Dendritic cell treated with granulocyte-macrophage colony-stimulating factor and Interleukin-4, amounts not matched to agents 40 ng/mL and 50 ng/mL, for 4 days (primary cell): ENCODE results near the gene PCSK5.
"Not testable (repeated sequence)": the region's sequence is repeated elsewhere in the genome, so short reads cannot be mapped to it uniquely, and the experiment has no call there.

Experiments
- H3K27ac Mint-ChIP-seq: one replicate; pipeline ENCODE4 v1.8.0; 2022; ENCODE audit warnings: mild to moderate bottlenecking, mixed read lengths
- H3K27me3 Mint-ChIP-seq: one replicate; pipeline ENCODE4 v1.8.0; 2022; ENCODE audit warnings: mild to moderate bottlenecking, mixed read lengths
- H3K36me3 Mint-ChIP-seq: one replicate; pipeline ENCODE4 v1.8.0; 2022; ENCODE audit warnings: low read depth, mixed read lengths
- H3K4me1 Mint-ChIP-seq: one replicate; pipeline ENCODE4 v1.8.0; 2022; ENCODE audit warnings: low read depth, mixed read lengths
- H3K4me3 Mint-ChIP-seq: one replicate; pipeline ENCODE4 v1.8.0; 2022; ENCODE audit warnings: mild to moderate bottlenecking, moderate library complexity, mixed read lengths
- H3K9me3 Mint-ChIP-seq: one replicate; pipeline ENCODE4 v1.8.0; 2022; ENCODE audit warnings: mixed read lengths
- intact Hi-C: fragments of 100-400 bp; cut with micrococcal nuclease; formaldehyde crosslinking; loops from one replicate; pipeline ENCODE4 v1.15.0; 2022

Gene PCSK5

DNA sequence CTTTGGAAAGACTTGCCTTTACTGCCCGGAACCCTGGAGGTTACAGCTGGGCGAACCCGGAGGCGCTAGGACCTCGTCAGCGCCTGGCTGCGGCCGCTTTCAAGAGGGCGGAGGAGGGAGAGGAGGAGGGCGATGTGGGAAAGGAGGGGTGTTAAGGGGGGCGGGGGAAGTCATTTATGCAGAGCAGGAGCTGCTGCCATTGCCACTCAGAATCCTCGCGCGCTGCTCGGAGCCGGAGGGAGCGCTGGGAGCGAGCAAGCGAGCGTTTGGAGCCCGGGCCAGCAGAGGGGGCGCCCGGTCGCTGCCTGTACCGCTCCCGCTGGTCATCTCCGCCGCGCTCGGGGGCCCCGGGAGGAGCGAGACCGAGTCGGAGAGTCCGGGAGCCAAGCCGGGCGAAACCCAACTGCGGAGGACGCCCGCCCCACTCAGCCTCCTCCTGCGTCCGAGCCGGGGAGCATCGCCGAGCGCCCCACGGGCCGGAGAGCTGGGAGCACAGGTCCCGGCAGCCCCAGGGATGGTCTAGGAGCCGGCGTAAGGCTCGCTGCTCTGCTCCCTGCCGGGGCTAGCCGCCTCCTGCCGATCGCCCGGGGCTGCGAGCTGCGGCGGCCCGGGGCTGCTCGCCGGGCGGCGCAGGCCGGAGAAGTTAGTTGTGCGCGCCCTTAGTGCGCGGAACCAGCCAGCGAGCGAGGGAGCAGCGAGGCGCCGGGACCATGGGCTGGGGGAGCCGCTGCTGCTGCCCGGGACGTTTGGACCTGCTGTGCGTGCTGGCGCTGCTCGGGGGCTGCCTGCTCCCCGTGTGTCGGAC lies at the start of gene PCSK5:
PCSK5 (plus strand) TSS at position 202 of the 805 bp plus-strand sequence; CDS start at position 711, 509 bp downstream.
- H3K4me1 Mint-ChIP-seq = peaks cover 42% of the 10 kb centered on the region
- peaks cover 23% of the 10 kb centered on the region for H3K36me3 Mint-ChIP-seq
- intact Hi-C loops = no loop called here
- no peaks in the 10 kb centered on the region for H3K9me3 Mint-ChIP-seq
- H3K4me3 Mint-ChIP-seq = peak within 1 kb of the TSS; percentile 93
- H3K27me3 Mint-ChIP-seq = peaks cover 13% of the 10 kb centered on the region
- peak within 1 kb of the TSS; percentile 87 for H3K27ac Mint-ChIP-seq

- Mint-ChIP-seq H3K9me3 (no peaks in the 10 kb centered on the region), H3K4me1 (no peaks in the 10 kb centered on the region), H3K27me3 (no peaks in the 10 kb centered on the region), H3K27ac (no peak overlapping the region), H3K4me3 (no peak overlapping the region), H3K36me3 (no peaks in the 10 kb centered on the region)
- intact Hi-C loops = no loop called here
These were observed 46.2 kb upstream of the PCSK5 start for GRCh38 chr9:75844321-75844720.

- Mint-ChIP-seq H3K4me3 (no peak overlapping the region), H3K4me1 (no peaks in the 10 kb centered on the region), H3K36me3 (no peaks in the 10 kb centered on the region), H3K27ac (no peak overlapping the region), H3K9me3 (no peaks in the 10 kb centered on the region), H3K27me3 (no peaks in the 10 kb centered on the region)
- intact Hi-C loops = no loop called here
These were observed 44.7 kb upstream of the PCSK5 start for GRCh38 chr9:75845806-75846205.

- intact Hi-C loops = no loop called here
- no peaks in the 10 kb centered on the region for H3K27me3 Mint-ChIP-seq
- H3K9me3 Mint-ChIP-seq = no peaks in the 10 kb centered on the region
- no peak overlapping the region for H3K27ac Mint-ChIP-seq
- H3K4me1 Mint-ChIP-seq = no peaks in the 10 kb centered on the region
- H3K36me3 Mint-ChIP-seq = no peaks in the 10 kb centered on the region
- no peak overlapping the region for H3K4me3 Mint-ChIP-seq
These were observed 43.4 kb upstream of the PCSK5 start for GRCh38 chr9:75847085-75847484.

- intact Hi-C loops = loop anchor here (10.0 kb wide), 1 partner anchor 516 kb away; no protein-coding TSS in a partner anchor
- no peaks in the 10 kb centered on the region for H3K9me3 Mint-ChIP-seq
- H3K4me3 Mint-ChIP-seq = no peak overlapping the region
- H3K27me3 Mint-ChIP-seq = no peaks in the 10 kb centered on the region
- H3K36me3 Mint-ChIP-seq = no peaks in the 10 kb centered on the region
- H3K4me1 Mint-ChIP-seq = no peaks in the 10 kb centered on the region
- H3K27ac Mint-ChIP-seq = no peak overlapping the region
These were observed 39.8 kb upstream of the PCSK5 start for GRCh38 chr9:75850459-75851200.

DNA sequence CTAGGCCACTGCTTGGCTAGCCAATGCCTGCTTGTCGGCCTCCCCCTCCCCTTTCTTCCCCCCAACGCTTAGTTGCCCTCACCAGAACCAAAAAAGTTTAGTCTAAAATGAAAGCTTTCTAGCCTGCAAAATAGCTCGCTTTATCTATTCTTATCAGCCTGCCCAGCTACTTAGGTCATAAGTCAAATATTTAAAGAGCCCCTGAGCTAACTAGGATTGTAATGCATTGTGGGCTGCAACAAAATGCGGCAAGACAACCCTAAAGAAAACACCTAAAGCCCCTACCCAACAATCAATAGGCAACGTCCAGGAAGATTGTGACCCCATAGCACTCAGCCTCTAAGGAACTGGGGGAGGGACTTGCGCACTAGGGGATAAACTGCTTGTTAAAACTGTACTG lies 38.6 kb upstream of the PCSK5 start:
- Mint-ChIP-seq H3K36me3 (no peaks in the 10 kb centered on the region), H3K27me3 (no peaks in the 10 kb centered on the region), H3K9me3 (no peaks in the 10 kb centered on the region), H3K4me1 (no peaks in the 10 kb centered on the region), H3K4me3 (no peak overlapping the region), H3K27ac (no peak overlapping the region)
- intact Hi-C loops = loop anchor here (10.0 kb wide), 1 partner anchor 517 kb away; no protein-coding TSS in a partner anchor

DNA sequence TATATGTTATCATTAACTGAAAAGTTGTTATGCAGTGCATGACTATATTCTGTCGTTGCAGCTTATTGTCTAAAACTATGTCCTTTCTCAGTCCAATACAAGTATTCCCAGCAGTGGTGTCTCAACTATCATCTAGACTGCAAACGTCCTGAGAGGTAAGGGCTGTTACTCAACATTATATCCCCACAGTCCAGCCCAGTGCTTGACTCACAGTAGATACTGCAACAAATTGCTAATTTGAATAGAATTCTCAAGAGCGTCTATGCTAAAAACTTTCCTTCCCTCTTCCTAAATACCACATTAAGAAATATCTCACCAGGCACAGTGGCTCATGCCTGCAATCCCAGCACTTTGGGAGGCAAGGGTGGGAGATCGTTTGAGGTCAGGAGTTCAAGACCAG lies 37.7 kb upstream of the PCSK5 start:
- H3K27ac Mint-ChIP-seq = no peak overlapping the region
- H3K9me3 Mint-ChIP-seq = no peaks in the 10 kb centered on the region
- no peak overlapping the region for H3K4me3 Mint-ChIP-seq
- no peaks in the 10 kb centered on the region for H3K27me3 Mint-ChIP-seq
- intact Hi-C loops = loop anchor here (10.0 kb wide), 1 partner anchor 518 kb away; no protein-coding TSS in a partner anchor
- no peaks in the 10 kb centered on the region for H3K36me3 Mint-ChIP-seq
- no peaks in the 10 kb centered on the region for H3K4me1 Mint-ChIP-seq

DNA sequence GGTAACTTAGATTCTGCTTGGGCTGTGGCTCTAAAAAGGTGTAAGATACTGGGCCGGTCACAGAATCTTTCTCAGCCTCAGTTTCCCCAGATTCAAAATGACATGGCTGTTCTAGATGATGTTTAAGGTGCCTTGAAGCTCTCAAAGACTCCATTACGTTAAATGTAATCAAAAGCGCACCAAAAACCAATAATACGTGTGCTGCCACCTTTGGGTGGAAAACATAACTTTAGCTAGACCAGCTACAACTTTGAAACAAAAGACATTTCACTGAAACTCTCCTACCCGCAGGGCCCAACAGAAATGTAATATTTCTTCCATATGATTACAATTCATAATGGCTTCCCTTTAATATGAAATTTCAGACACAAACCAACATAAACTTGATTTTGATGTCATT lies 35.0 kb upstream of the PCSK5 start:
- Mint-ChIP-seq H3K9me3 (no peaks in the 10 kb centered on the region), H3K4me3 (no peak overlapping the region), H3K36me3 (no peaks in the 10 kb centered on the region), H3K27ac (no peak overlapping the region), H3K27me3 (no peaks in the 10 kb centered on the region), H3K4me1 (no peaks in the 10 kb centered on the region)
- intact Hi-C loops = loop anchor here (10.0 kb wide), 1 partner anchor 521 kb away; no protein-coding TSS in a partner anchor

- no peak overlapping the region for H3K4me3 Mint-ChIP-seq
- H3K4me1 Mint-ChIP-seq = no peaks in the 10 kb centered on the region
- intact Hi-C loops = loop anchor here (10.0 kb wide), 1 partner anchor 524 kb away; no protein-coding TSS in a partner anchor
- H3K9me3 Mint-ChIP-seq = no peaks in the 10 kb centered on the region
- H3K27me3 Mint-ChIP-seq = peaks cover 3% of the 10 kb centered on the region
- no peak overlapping the region for H3K27ac Mint-ChIP-seq
- no peaks in the 10 kb centered on the region for H3K36me3 Mint-ChIP-seq
These were observed 31.9 kb upstream of the PCSK5 start for GRCh38 chr9:75858497-75859092.

DNA sequence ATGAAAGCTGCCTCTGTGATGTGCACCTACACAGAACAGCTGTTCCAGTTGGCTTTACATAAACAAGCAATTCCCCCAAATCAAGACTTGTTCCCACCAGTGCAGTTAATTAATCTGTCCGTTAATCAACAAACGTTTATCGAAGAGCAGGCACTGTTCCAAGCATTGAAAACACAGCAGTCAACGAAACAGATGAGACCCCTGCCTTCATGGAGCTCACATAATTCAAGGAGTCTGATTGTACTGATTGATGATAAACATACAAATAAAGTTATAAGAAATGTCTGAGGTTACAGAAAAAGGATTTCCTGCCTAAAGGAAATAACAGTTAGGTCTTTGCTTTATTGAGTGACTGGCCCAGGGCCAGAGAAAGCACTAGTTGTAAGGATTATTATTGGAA lies 26.2 kb upstream of the PCSK5 start:
- Mint-ChIP-seq H3K9me3 (no peaks in the 10 kb centered on the region), H3K4me1 (peaks cover 16% of the 10 kb centered on the region), H3K27ac (no peak overlapping the region), H3K27me3 (peaks cover 3% of the 10 kb centered on the region), H3K36me3 (no peaks in the 10 kb centered on the region), H3K4me3 (no peak overlapping the region)
- intact Hi-C loops = loop anchor here (10.0 kb wide), 2 partner anchors 369 to 679 kb away; no protein-coding TSS in a partner anchor

DNA sequence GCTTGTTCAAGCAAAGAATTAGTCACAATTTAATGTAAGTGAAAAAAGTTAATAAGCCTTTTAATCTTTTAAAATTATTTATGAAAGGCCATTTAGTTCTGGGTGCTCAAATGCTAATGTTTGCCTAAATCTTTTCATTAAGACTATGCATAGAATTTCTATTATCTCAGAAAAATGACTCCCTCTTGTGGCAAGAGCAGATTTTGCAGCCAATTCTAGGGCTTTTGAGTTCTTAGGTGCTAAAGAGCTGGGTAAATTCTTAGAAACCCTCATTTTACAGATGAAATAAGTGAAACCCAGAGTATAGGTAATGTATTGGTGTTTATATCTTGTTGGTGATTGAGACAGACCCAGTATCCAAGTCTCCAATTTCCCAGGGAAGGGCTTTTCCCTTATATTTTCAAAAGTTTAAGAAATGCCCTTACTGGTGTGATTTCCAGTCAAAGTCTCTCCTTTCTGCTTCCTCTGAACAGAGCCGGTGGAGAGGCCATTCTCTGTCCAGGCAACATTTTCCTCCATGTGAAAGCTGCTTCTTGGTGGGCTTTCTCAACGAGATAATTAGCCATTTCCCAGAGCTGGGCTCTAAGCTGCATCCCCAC lies 24.1 kb upstream of the PCSK5 start:
- intact Hi-C loops = loop anchor here (2.0 to 10.0 kb wide), 3 partner anchors 372 to 682 kb away; no protein-coding TSS in a partner anchor
- Mint-ChIP-seq H3K9me3 (no peaks in the 10 kb centered on the region), H3K4me3 (no peak overlapping the region), H3K4me1 (peaks cover 27% of the 10 kb centered on the region), H3K27me3 (peaks cover 3% of the 10 kb centered on the region), H3K36me3 (no peaks in the 10 kb centered on the region), H3K27ac (no peak overlapping the region)

- Mint-ChIP-seq H3K27ac (peak overlapping the region; percentile 46), H3K4me1 (peaks cover 38% of the 10 kb centered on the region)
- H3K36me3 Mint-ChIP-seq, H3K4me3 Mint-ChIP-seq, H3K27me3 Mint-ChIP-seq, H3K9me3 Mint-ChIP-seq: not testable (repeated sequence)
- intact Hi-C loops = loop anchor here (2.0 to 10.0 kb wide), 3 partner anchors 374 to 684 kb away; no protein-coding TSS in a partner anchor
These were observed 21.9 kb upstream of the PCSK5 start for GRCh38 chr9:75868526-75868925.

- Mint-ChIP-seq H3K4me1 (peaks cover 43% of the 10 kb centered on the region), H3K27me3 (no peaks in the 10 kb centered on the region), H3K27ac (peak overlapping the region; percentile 46), H3K9me3 (no peaks in the 10 kb centered on the region), H3K4me3 (no peak overlapping the region), H3K36me3 (no peaks in the 10 kb centered on the region)
- intact Hi-C loops = loop anchor here (2.0 to 10.0 kb wide), 3 partner anchors 374 to 684 kb away; no protein-coding TSS in a partner anchor
These were observed 21.2 kb upstream of the PCSK5 start for GRCh38 chr9:75869236-75869635.
